ENCODE measurements around the gene EFNB1. TPM values are rescaled to one million over a fixed set of nuclear protein-coding genes. Genes with fewer than 3 reads are reported as not detected.

EFNB1 gene
- polyA plus RNA-seq, 3 donors = 114 to 156 (median 141) TPM

DNA sequence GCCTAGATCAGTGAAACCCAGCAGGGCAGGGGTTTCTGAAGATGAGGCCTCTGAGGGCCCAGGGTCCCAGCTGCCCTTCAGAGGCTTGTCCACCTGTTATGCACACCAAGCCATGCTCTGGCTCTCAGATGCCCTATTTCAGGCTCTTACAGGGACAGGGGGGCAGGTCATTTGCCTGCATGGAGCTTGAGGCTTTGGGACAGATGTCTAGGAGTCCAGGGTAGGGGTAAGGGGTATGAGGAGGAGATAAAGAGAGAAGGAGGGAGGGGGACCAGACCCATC, 4.7 kb upstream of the EFNB1 start:
- DNase-seq = no peak

GRCh38 chrX:68824565-68825125, 4.2 kb upstream of the EFNB1 start:
- DNase-seq = no peak

DNA sequence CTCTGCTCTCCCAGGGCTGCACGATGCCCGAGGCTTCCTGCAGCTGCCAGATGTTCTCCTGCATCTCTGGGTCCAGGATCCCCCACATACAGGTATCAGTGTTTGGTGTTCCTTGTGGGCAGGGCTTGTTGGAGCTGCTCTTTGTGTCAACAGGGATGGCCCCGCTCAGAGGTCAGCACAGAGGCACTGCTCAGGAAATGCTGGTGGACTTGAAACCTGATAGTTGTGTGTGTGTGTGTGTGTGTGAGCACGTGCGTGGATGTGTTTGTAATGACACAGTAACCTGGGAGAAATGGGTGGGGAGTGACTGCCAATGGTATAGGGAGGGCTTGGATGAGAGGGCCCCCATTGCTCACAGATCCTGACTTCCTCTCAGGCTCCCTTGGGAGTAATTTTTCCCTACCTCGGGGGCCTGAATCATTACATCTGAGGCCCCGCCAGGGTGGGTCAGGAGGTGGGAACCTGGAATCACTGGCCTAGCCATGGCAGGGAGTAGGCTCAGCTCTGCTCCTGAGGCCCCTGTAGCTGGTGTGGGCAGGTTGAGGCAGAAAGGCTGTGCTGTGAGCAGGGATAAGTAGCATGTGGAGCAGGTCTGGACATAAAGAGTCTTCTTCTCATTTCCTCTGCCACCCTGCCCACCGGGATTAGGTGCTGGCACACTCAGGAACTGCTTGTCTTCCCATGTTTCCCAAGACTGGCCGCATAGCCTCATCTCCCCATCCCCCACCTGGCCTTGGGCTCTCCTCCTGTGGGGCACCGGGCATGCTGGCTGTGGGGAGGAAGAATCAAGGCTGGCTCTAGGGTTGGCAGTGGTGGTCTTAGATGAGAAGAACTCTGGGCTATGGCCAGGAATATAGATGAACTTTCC, 2.5 kb upstream of the EFNB1 start:
- no peak for DNase-seq

GRCh38 chrX:68827256-68827655, 1.6 kb upstream of the EFNB1 start:
- no peak for DNase-seq

DNA sequence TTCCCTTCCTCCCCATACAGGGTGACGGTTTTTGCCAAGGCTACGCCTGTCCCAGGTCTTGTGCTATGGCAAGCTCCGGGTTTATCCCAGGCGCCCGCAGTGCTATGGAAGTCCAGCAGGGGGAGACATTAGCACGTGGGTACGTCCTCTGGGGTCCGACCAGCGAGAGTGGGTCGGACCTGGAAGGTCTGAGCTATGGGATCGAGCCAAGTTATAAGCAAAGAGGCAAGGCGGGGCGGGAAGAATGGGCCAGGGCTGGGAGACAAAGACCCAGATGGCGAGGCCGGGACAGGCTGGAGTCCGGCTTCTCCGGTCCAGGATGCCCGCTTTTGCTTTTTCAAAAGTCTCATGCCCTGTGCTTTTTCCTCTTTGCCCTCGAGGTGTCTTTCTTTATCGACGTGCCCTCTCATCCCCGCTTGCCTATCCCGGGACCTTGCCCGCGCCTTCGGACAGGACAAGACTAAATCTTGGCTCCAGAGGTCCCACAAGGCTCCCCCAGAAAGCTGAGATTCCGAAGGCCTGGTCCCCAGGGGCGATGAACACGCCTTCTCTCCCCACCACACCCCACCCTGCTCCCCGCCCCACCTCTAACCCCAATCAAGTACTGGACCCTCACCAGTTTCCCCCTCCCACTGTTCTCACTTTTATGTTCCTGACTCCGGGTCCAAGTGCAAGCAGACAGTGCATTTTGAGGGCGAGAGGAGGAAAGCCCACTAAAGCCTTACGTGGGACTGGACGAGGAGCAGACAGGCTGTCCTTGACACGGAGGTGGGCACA, 785 bp upstream of the EFNB1 start:
- DNase-seq = peak; percentile 80

DNA sequence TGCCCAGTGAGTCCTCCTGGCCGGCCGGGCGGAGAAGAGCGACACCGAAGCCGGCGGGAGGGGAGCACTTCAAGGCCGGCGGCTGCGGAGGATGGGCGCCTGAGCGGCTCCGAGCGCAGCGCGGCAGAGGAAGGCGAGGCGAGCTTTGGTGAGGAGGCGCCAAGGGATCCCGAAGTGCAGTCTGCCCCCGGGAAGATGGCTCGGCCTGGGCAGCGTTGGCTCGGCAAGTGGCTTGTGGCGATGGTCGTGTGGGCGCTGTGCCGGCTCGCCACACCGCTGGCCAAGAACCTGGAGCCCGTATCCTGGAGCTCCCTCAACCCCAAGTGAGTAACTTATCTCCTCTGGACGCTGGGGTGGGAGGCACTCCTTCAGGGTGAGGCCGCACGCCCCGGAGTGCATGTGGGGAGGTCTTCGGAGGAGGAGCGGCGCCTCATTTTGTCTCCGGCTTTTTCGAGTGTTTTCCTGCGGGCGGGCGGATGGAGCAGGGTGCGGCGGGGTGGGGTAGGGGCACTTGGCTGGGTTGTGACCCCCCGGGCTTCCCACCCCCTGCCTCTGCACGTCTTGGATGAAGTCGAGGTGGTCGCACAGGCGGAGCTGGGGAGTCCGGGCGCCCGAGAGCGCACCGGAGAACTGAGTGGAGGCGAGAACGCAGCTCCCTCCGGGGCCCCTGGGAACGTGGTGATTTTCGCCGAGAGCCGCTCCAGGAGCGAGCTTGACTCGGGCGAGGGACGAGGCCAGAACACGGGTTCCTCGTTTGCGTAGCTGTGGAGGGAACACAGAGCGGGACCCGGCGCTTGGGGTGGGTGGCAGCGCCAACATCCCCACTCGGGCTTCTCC, 979 bp downstream of the EFNB1 start:
- no peak for DNase-seq

DNA sequence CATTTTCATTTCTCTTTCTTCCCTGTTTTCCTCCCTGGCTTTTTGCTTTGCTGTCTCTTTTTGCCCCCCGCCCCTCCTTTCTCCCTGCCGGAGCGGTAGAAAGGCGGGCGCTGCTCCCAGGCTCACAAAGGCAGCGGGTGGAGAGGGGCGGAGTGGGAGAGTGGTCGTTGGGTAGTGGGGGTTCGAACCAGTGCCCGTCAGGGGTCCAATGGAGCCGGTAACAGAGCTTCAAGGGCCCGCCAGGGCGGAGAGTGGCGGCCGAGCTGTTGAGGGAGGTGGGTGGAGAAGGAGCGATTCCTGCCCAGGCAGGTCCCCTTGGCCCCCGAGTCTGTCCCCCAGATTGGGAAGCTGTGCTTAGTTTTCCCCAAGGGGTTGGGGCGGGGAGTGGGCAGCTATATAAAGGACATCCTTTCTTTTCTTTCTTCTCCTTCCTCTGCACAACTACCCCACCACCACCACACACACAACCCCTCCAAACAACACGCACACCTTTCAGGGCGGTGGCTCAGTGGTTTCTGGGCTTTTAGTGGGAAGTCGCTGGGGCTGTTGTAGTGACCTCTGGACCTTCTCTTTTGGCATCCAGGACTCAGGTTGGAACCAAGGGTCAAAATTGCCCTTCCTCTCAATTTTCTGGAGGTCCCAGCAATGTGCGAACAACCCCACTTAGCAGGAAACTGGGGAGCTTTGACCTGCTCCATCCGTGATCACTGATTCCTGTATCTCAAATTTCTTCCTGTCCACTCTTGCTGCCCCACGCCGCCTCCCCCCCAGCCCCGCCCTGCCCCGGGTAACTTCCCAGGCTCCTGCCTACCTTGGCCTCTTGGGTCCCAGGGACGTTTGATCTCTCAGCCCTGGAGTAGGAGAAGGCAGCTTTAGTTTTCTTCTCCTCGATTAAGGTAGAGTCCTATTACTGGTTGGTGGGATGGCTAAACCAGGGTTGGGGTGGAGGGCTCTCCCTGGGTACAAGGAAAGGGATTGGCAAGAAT, 1.9 kb downstream of the EFNB1 start:
- DNase-seq = no peak

GRCh38 chrX:68831405-68832100, 2.7 kb downstream of the EFNB1 start:
- DNase-seq = no peak

GRCh38 chrX:68832101-68832416, 3.2 kb downstream of the EFNB1 start:
- no peak for DNase-seq

DNA sequence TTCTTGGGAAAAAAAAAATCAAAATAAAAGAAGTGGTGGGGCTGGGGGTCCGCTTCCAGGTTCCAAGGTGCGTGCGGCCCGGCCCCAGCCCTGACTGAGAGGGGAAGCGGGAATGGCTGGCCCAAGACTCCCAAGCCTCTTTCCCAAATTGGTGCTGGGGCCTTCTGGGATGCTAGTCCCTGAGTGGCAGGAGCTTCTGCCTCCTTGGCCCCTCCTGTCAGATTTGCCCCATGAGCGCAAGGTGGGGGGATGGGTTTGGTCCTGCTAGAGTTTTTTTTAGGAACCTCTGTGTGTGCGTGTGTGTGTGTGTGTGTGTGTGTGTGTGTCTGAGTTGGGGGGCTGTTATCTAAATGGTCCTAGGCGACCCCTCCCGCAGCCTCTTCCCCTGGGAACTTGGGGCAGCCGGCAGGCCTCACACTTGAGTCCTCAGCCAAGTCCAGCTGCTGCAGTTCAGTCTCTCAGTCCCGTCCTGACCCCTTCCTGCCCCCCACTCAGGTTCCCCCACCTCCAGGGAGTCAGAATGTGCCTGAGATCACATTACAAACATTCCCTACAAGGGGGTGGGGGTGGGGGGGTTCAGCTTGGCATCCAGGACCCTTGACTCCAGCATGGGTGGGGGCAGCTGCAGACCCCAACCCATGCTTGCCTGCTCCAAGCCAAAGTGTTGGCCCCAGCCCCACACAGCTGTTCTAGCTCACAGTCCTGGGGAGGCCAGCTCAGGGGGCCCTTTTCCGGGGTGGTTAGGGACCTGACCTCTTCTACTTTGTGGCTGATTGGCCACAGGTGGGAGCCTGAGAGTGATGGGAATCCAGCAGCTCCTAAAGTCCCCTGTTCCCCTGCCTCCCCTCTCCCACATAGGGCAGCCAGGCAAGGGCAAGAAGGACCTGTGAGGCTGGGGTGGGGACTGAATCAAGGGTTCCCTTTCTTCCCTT, 4.0 kb downstream of the EFNB1 start:
- no peak for DNase-seq

DNA sequence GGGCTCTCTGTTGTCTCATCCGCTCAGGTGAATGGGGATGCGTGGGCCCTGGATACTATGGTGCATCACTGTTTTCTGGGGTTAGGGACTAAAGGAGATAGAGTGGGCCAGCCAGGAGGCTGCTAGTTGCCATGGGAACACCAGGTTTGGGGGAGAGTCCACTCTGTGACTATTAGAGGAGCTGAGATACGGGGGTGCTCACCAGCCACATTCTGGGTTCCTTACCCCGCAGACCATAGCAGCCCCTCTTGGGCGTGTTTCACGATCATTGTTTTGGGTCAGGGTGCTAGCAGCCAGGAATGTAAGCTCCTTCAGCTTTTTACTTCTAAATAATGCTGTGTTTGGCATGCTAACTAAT, 4.6 kb downstream of the EFNB1 start:
- DNase-seq = no peak

DNA sequence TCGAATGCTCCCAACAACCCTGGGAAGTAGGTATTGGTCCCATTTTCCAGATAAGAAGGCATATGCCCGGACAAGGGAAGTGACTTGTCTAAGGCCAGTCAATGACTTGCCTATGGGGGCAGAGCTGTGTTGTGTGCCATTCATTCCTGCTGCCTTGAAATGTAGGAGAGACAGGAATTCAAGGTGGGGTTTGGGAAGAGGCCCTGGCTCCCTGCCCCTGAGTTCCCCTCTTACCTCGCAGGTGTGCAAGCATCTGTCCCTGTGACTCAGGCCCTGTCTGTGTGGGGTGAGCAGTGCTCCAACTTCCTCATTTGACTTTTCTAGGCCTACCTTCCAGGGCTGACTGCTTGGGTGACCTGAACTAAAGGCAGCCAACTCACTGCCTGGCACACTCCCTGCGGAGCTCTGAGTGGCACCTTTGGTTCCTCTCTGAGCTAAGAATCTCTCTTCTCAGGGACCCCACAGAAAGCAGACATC, 5.1 kb downstream of the EFNB1 start:
- no peak for DNase-seq

GRCh38 chrX:68834371-68835103, 5.7 kb downstream of the EFNB1 start:
- no peak for DNase-seq

DNA sequence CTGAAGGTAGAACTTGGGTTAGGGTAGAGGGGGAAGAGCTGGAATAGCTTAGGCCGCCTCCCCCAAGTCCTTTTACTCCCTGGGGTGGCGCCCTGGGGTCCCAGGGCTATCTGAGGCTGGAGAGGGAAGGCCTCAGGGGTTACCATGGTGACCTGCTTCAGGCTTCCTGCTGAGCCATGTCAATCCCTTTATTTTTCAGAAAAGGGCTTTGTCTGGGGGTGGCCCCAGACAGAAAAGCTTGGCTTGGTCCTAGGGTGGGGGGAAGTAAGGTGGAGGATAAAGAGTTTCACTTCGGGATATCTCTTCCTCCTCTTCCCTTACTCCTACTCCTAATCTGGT, 6.3 kb downstream of the EFNB1 start:
- no peak for DNase-seq

DNA sequence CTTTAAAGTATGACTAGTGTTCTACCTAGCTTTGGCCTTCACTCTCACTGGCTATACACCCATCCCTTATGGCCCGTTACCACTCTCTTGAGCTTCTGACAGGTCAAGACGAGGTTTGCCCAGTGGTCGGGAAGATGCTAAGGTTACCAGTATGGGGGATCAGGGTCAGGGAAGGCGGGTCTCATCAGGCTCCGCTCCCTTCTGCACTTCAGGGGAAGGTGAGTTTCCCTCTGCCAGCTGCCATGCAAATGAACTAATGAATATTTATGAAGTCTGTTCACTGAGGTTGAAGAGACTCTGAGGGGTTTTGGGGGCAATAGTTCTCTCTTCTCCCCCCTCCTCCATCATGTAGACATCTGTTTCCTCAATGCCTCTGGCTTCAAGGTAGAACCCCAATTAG, 6.6 kb downstream of the EFNB1 start:
- no peak for DNase-seq

GRCh38 chrX:68837119-68837518, 8.3 kb downstream of the EFNB1 start:
- DNase-seq = no peak

- DNase-seq = no peak
Measured at GRCh38 chrX:68838571-68838910, 9.7 kb downstream of the EFNB1 start.

GRCh38 chrX:68839771-68840170, 10.9 kb downstream of the EFNB1 start:
- no peak for DNase-seq

GRCh38 chrX:68840256-68840655, 11.4 kb downstream of the EFNB1 start:
- DNase-seq = no peak
